ENCODE measurements around the gene KCNJ11. TPM values are rescaled to one million over a fixed set of nuclear protein-coding genes. Genes with fewer than 3 reads are reported as not detected.

KCNJ11 gene
- total and polyA plus RNA-seq, 10 of the 15 experiments (the other 5 are each of a cell fraction or from before 2014, with no cell fraction given), result 0.06 to 0.56 (median 0.21) TPM; not detected in 6

DNA sequence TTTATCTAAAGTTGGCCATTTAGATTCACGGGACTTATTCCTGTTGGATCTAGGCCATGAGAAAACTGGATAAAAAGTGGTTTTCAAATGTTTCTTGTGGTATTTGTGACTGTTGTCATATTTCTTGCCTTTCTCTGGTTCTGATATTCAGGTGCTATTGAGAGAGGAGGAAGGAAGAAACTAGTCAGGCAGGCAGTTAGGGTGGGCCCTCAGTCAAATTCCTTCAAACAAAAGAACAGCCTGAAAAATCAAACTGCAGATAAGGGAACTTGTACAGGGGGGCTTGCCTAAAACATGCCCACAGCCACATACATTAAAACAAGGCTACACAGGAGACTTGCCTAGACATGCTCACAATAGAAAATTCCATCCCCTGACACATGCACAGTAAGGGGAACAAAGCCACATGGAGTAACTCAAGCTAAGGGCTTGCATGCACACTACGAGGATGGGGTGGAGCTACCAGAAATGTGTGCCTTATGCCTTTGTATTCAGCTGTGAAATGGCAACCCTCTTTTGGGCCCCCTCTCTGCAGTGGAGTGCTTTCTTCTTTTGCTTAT is 18.7 kb downstream of the KCNJ11 start:
- no peaks in the 10 kb centered on the region for H3K79me2 ChIP-seq (ENCODE audit: control insufficient read depth, insufficient read depth, low read length)
- H3K4me2 ChIP-seq (ENCODE audit: control insufficient read depth, insufficient read depth), result no peak overlapping the region
- no peak overlapping the region for H2AFZ ChIP-seq (ENCODE audit: control insufficient read depth, low read depth, low read length)
- TF ChIP-seq POU2F2 (IDR thresholded peaks at IDR 0.05; ENCODE audit: borderline replicate concordance, low read depth, low read length) (no peak), NR2F1 (conservative IDR thresholded peaks at IDR 0.05) (no peak), SUZ12 (IDR thresholded peaks at IDR 0.05; ENCODE audit: unreplicated experiment) (no peak), ZNF24 (IDR thresholded peaks at IDR 0.05) (no peak), SMARCA5 (IDR thresholded peaks at IDR 0.05) (no peak), FOS (IDR thresholded peaks at IDR 0.05; ENCODE audit: borderline replicate concordance, extremely low read depth, insufficient read length) (no peak), BHLHE40 (IDR thresholded peaks at IDR 0.05; ENCODE audit: borderline replicate concordance in 1 of 2, low read depth in 2 of 2, low read length in 1 of 2) (no peak), KLF5 (IDR thresholded peaks at IDR 0.05; ENCODE audit: partially characterized antibody) (no peak), ZNF217 (IDR thresholded peaks at IDR 0.05) (no peak)
- TF ChIP-seq, protein P1, sequence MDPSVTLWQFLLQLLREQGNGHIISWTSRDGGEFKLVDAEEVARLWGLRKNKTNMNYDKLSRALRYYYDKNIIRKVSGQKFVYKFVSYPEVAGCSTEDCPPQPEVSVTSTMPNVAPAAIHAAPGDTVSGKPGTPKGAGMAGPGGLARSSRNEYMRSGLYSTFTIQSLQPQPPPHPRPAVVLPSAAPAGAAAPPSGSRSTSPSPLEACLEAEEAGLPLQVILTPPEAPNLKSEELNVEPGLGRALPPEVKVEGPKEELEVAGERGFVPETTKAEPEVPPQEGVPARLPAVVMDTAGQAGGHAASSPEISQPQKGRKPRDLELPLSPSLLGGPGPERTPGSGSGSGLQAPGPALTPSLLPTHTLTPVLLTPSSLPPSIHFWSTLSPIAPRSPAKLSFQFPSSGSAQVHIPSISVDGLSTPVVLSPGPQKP (IDR thresholded peaks at IDR 0.05; ENCODE audit: low read depth, low read length), result no peak
- TF ChIP-seq, protein P2, sequence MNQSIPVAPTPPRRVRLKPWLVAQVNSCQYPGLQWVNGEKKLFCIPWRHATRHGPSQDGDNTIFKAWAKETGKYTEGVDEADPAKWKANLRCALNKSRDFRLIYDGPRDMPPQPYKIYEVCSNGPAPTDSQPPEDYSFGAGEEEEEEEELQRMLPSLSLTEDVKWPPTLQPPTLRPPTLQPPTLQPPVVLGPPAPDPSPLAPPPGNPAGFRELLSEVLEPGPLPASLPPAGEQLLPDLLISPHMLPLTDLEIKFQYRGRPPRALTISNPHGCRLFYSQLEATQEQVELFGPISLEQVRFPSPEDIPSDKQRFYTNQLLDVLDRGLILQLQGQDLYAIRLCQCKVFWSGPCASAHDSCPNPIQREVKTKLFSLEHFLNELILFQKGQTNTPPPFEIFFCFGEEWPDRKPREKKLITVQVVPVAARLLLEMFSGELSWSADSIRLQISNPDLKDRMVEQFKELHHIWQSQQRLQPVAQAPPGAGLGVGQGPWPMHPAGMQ (IDR thresholded peaks at IDR 0.05; ENCODE audit: borderline replicate concordance), result no peak
- TF ChIP-seq, protein P3, sequence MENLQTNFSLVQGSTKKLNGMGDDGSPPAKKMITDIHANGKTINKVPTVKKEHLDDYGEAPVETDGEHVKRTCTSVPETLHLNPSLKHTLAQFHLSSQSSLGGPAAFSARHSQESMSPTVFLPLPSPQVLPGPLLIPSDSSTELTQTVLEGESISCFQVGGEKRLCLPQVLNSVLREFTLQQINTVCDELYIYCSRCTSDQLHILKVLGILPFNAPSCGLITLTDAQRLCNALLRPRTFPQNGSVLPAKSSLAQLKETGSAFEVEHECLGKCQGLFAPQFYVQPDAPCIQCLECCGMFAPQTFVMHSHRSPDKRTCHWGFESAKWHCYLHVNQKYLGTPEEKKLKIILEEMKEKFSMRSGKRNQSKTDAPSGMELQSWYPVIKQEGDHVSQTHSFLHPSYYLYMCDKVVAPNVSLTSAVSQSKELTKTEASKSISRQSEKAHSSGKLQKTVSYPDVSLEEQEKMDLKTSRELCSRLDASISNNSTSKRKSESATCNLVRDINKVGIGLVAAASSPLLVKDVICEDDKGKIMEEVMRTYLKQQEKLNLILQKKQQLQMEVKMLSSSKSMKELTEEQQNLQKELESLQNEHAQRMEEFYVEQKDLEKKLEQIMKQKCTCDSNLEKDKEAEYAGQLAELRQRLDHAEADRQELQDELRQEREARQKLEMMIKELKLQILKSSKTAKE (IDR thresholded peaks at IDR 0.05; ENCODE audit: low read depth, poor library complexity, severe bottlenecking), result no peak
- in situ Hi-C loops (cut with MboI), result no loop called here
- H3K4me1 ChIP-seq (ENCODE audit: control insufficient read depth, insufficient read depth, low read length), result no peaks in the 10 kb centered on the region
- DNase-seq (ENCODE audit: low read depth, low spot score) (no peak), FAIRE-seq (no peak), ATAC-seq (no peak)
- no peak overlapping the region for H3K9ac ChIP-seq (ENCODE audit: control insufficient read depth, insufficient read depth, low read length)
- intact Hi-C loops (cut with micrococcal nuclease; ENCODE audit: unreplicated experiment), result no loop called here
- WGBS (ENCODE audit: insufficient coverage, insufficient replicate concordance, low lambda C conversion rate, missing lambda C conversion rate), result 56% methylated on average over 2 of the region's 2 CpGs
- ChIA-PET RAD21 (ENCODE audit: unreplicated experiment) (no interaction called here), SMC1A (ENCODE audit: uncharacterized antibody, unreplicated experiment) (no interaction called here), CTCF (no interaction called here), POLR2A (no interaction called here)
- H3K4me3 ChIP-seq, result no peak overlapping the region
- H3K27me3 ChIP-seq (replicated peaks in 1 of 2; ENCODE audit: control insufficient read depth in 2 of 2, insufficient read depth in 2 of 2, low read length in 1 of 2), result no peaks in the 10 kb centered on the region; a peak in 1 of 4 replicates
- no peaks in the 10 kb centered on the region for H3K36me3 ChIP-seq (ENCODE audit: control insufficient read depth in 2 of 2, insufficient read depth in 2 of 2, low read length in 1 of 2)
- H3K9me3 ChIP-seq (replicated peaks; ENCODE audit: control insufficient read depth, insufficient read depth, low read length), result peaks cover 24% of the 10 kb centered on the region
- H4K20me1 ChIP-seq (ENCODE audit: control insufficient read depth, insufficient read depth), result no peaks in the 10 kb centered on the region
- H3K27ac ChIP-seq (ENCODE audit: control insufficient read depth, insufficient read depth), result no peak overlapping the region
- no TSS peak for BruUV-seq (replicated peaks)
